H1 (cell line): ENCODE measurements around the gene CORO1C. TPM values are rescaled to one million over a fixed set of nuclear protein-coding genes. Genes with fewer than 3 reads are reported as not detected.

Experiments
- CTCF ChIA-PET: fragments of 300-600 bp; sonication (Branson Sonifier 250); formaldehyde crosslinking; loops from one replicate; lab custom pipeline; 2021; ENCODE audit not compliant: partially characterized antibody; lab: Charles Lee
- POLR2A ChIA-PET: fragments of 300-600 bp; sonication (Branson Sonifier 250); formaldehyde crosslinking; loops from one replicate; lab custom pipeline; 2021; ENCODE audit warnings: inconsistent platforms; ENCODE audit not compliant: partially characterized antibody; lab: Charles Lee
- DNase-seq, 2 experiments: peaks; one replicate each; pipeline versions ENCODE4 v3.0.0 to v3.0.0-alpha.2; 2010 to 2022; ENCODE audit warnings: low spot score in 2 of 2, low read depth in 1 of 2, mixed read lengths in 1 of 2
- FAIRE-seq: peaks from 2 replicates; lab custom pipeline; 2011; peaks lifted over from hg19 to GRCh38; lab: Jason Lieb, UNC
- H2AFZ ChIP-seq: 2 replicates; pipeline ENCODE4 v1.8.1; 2012; ENCODE audit warnings: low read length, inconsistent platforms
- H2AK5ac ChIP-seq: 2 replicates; pipeline ENCODE4 v1.6.1; 2013; ENCODE audit warnings: low read depth, low read length
- H2BK120ac ChIP-seq: replicated peaks from 2 replicates; pipeline ENCODE3; 2013; ENCODE audit warnings: low read depth, low read length, inconsistent platforms
- H2BK12ac ChIP-seq: 2 replicates; pipeline ENCODE4 v1.6.1; 2013; ENCODE audit warnings: low read depth, low read length
- H2BK15ac ChIP-seq: 2 replicates; pipeline ENCODE4 v1.6.1; 2013; ENCODE audit warnings: low read length
- H2BK20ac ChIP-seq: 2 replicates; pipeline ENCODE4 v1.6.1; 2013; ENCODE audit warnings: low read length
- H2BK5ac ChIP-seq: 2 replicates; pipeline ENCODE4 v1.6.1; 2013; ENCODE audit warnings: low read depth, low read length
- H3K14ac ChIP-seq: 2 replicates; pipeline ENCODE4 v1.6.1; 2013; ENCODE audit warnings: inconsistent platforms; ENCODE audit not compliant: insufficient read length
- H3K18ac ChIP-seq: 2 replicates; pipeline ENCODE4 v1.6.1; 2013; ENCODE audit warnings: low read length; ENCODE audit errors: extremely low read depth
- H3K23ac ChIP-seq: 2 replicates; pipeline ENCODE4 v1.6.1; 2013; ENCODE audit warnings: inconsistent platforms; ENCODE audit not compliant: insufficient read length
- H3K23me2 ChIP-seq: 2 replicates; pipeline ENCODE4 v1.6.1; 2013; ENCODE audit warnings: low read depth, low read length
- H3K27ac ChIP-seq: 2 replicates; pipeline ENCODE4 v1.6.1; 2011; ENCODE audit warnings: low read depth, low read length, inconsistent platforms
- H3K27me3 ChIP-seq, 4 experiments: replicated peaks in 1 of 4; 1 replicate in 1 of 4; 2 replicates in 3 of 4; pipeline versions ENCODE4 v1.6.1 to v1.8.1; 2011 to 2013; ENCODE audit warnings: low read length in 3 of 4, mild to moderate bottlenecking in 3 of 4, inconsistent platforms in 2 of 4, mixed read lengths in 2 of 4, moderate library complexity in 1 of 4; ENCODE audit not compliant: control insufficient read depth in 3 of 4, insufficient read depth in 3 of 4; ENCODE audit errors: extremely low read depth in 1 of 4
- H3K36me3 ChIP-seq, 4 experiments: 2 replicates each; pipeline versions ENCODE4 v1.6.1 to v1.8.1; 2011 to 2013; ENCODE audit warnings: mild to moderate bottlenecking in 4 of 4, low read length in 3 of 4, moderate library complexity in 2 of 4, control low read depth in 1 of 4, inconsistent platforms in 1 of 4; ENCODE audit not compliant: insufficient read depth in 4 of 4, control insufficient read depth in 2 of 4
- H3K4ac ChIP-seq: replicated peaks from 2 replicates; pipeline ENCODE3; 2013; ENCODE audit warnings: low read length, low read depth, mixed read lengths, inconsistent platforms; ENCODE audit not compliant: insufficient read length
- H3K4me1 ChIP-seq, 4 experiments: replicated peaks in 1 of 4; 1 replicate in 1 of 4; 2 replicates in 3 of 4; pipeline versions ENCODE4 v1.6.1 to v1.8.1; 2011 to 2013; ENCODE audit warnings: low read length in 3 of 4, inconsistent platforms in 2 of 4, mixed read lengths in 1 of 4; ENCODE audit not compliant: insufficient read depth in 4 of 4, control insufficient read depth in 3 of 4
- H3K4me2 ChIP-seq, 2 experiments: 2 replicates each; pipeline versions ENCODE4 v1.6.1 to v1.8.1; 2011 to 2013; ENCODE audit warnings: low read depth in 2 of 2, low read length in 2 of 2, control low read depth in 1 of 2, inconsistent platforms in 1 of 2, mild to moderate bottlenecking in 1 of 2; ENCODE audit not compliant: insufficient read depth in 1 of 2
- H3K4me3 ChIP-seq, 4 experiments: fragments of 200-600, 300-600 bp in 1 of 4; sonication (generic), shearing (Covaris generic), sonication (Bioruptor Twin) in 1 of 4; 2 replicates each; pipeline versions ENCODE4 v1.5.1 to v1.8.1; 2011 to 2016; ENCODE audit warnings: low read length in 4 of 4, low read depth in 3 of 4, control low read depth in 2 of 4, inconsistent platforms in 2 of 4, mild to moderate bottlenecking in 2 of 4, mixed read lengths in 1 of 4, moderate library complexity in 1 of 4; ENCODE audit not compliant: insufficient read depth in 2 of 4; ENCODE audit errors: extremely low read depth in 1 of 4
- H3K56ac ChIP-seq: replicated peaks from 2 replicates; pipeline ENCODE3; 2013; ENCODE audit warnings: low read depth, mild to moderate bottlenecking, mixed read lengths, low read length, inconsistent platforms; ENCODE audit not compliant: insufficient read length
- H3K79me1 ChIP-seq: 2 replicates; pipeline ENCODE4 v1.6.1; 2013; ENCODE audit warnings: low read depth, low read length, control low read depth
- H3K79me2 ChIP-seq, 2 experiments: 2 replicates each; pipeline versions ENCODE4 v1.6.1 to v1.8.1; 2012 to 2013; ENCODE audit warnings: low read length in 2 of 2, mild to moderate bottlenecking in 2 of 2, inconsistent platforms in 1 of 2; ENCODE audit not compliant: insufficient read depth in 2 of 2, control insufficient read depth in 1 of 2
- H3K9ac ChIP-seq, 4 experiments: replicated peaks in 1 of 4; 1 replicate in 1 of 4; 2 replicates in 3 of 4; pipeline versions ENCODE4 v1.6.1 to v1.8.1; 2011 to 2013; ENCODE audit warnings: low read depth in 3 of 4, low read length in 3 of 4, control low read depth in 2 of 4, mild to moderate bottlenecking in 2 of 4, moderate library complexity in 2 of 4, inconsistent platforms in 1 of 4; ENCODE audit errors: extremely low read depth in 1 of 4
- H3K9me3 ChIP-seq, 2 experiments: 2 replicates each; pipeline versions ENCODE4 v1.6.1 to v1.8.1; 2012 to 2013; ENCODE audit warnings: mild to moderate bottlenecking in 2 of 2, moderate library complexity in 2 of 2, control low read depth in 1 of 2, inconsistent platforms in 1 of 2, low read depth in 1 of 2, low read length in 1 of 2, mixed read lengths in 1 of 2; ENCODE audit not compliant: insufficient read depth in 2 of 2
- H4K20me1 ChIP-seq, 2 experiments: replicated peaks in 1 of 2; 2 replicates each; pipeline versions ENCODE3 to v1.8.1; 2011 to 2013; ENCODE audit warnings: inconsistent platforms in 2 of 2, low read length in 2 of 2, mild to moderate bottlenecking in 1 of 2; ENCODE audit not compliant: insufficient read depth in 2 of 2, control insufficient read depth in 1 of 2
- H4K5ac ChIP-seq: 2 replicates; pipeline ENCODE4 v1.6.1; 2013; ENCODE audit warnings: low read length, low read depth, mixed read lengths, inconsistent platforms; ENCODE audit not compliant: insufficient read length
- H4K8ac ChIP-seq: 2 replicates; pipeline ENCODE4 v1.8.0; 2013; ENCODE audit warnings: mild to moderate bottlenecking, moderate library complexity, low read length, inconsistent platforms; ENCODE audit not compliant: insufficient read depth; ENCODE audit errors: extremely low read depth
- H4K91ac ChIP-seq: replicated peaks from 2 replicates; pipeline ENCODE3; 2013; ENCODE audit warnings: low read length, mixed read lengths, inconsistent platforms; ENCODE audit not compliant: insufficient read length
- TAF7 ChIP-seq: optimal IDR thresholded peaks from 2 replicates; pipeline ENCODE3; 2011; ENCODE audit warnings: low read depth, mild to moderate bottlenecking, inconsistent platforms, low read length, moderate library complexity, borderline replicate concordance
- WGBS, 2 experiments: shearing (Covaris generic) in 1 of 2; methylation state at CpG; one replicate each; pipeline versions ENCODE4 v1.1.6 to v1.1.7; 2013 to 2015; ENCODE audit warnings: low lambda C conversion rate in 2 of 2, mixed read lengths in 2 of 2, inconsistent platforms in 1 of 2, low coverage in 1 of 2, missing lambda C conversion rate in 1 of 2; ENCODE audit not compliant: insufficient replicate concordance in 2 of 2, insufficient coverage in 1 of 2, insufficient read length in 1 of 2; ENCODE audit errors: extremely low coverage in 1 of 2, missing lambda C conversion rate in 1 of 2; 5-methylcytosine and 5-hydroxymethylcytosine counted together
- polyA plus RNA-seq, 7 experiments: library from polyadenylated mRNA; depleted of rRNA in 3 of 7; stranded (reverse) in 5 of 7; unstranded in 2 of 7; fragments of >200 nt in 5 of 7; fragments of 200-250 nt in 2 of 7; gene quantifications; 1 replicate in 5 of 7; 2 replicates in 1 of 7; 4 replicates in 1 of 7; pipeline versions ENCODE4 v1.2.1 to v1.2.3, GENCODE V29; 2011 to 2013; ENCODE audit warnings: missing spikeins in 2 of 7, mixed read lengths in 2 of 7
- total RNA-seq: library from RNA; stranded (reverse); fragmentation: NEBNext Ultra II Directional; extraction: Animal tissue kit (Norgen Biotek cat#: 25700); gene quantifications from 2 replicates; pipeline ENCODE4 v1.2.1, GENCODE V29; 2021

Gene CORO1C
- total and polyA plus RNA-seq, 2 of the 8 experiments (the other 6 are each of a cell fraction or from before 2014, with no cell fraction given) = 72.7 to 120 TPM

- Histone ChIP-seq H3K23me2 (no peaks in the 10 kb centered on the region), H3K4me1 (peaks cover 0 to 5% (median 2%) of the 10 kb centered on the region in 4 experiments; a peak in 3 of 7 replicates), H2BK15ac (no peak overlapping the region), H4K91ac (no peak overlapping the region), H4K8ac (no peak overlapping the region), H3K18ac (no peak overlapping the region), H3K27me3 (no peaks in the 10 kb centered on the region), H3K23ac (no peak overlapping the region), H3K79me2 (no peaks in the 10 kb centered on the region), H2AFZ (no peak overlapping the region), H4K20me1 (no peaks in the 10 kb centered on the region), H3K4me3 (no peak overlapping the region), H3K56ac (no peak overlapping the region), H4K5ac (no peak overlapping the region), H3K9me3 (no peaks in the 10 kb centered on the region), H3K27ac (no peak overlapping the region), H3K4ac (no peak overlapping the region), H2BK5ac (no peak overlapping the region), H3K4me2 (no peak overlapping the region), H3K79me1 (no peaks in the 10 kb centered on the region), H2AK5ac (no peak overlapping the region), H3K36me3 (peaks cover 6 to 42% (median 27%) of the 10 kb centered on the region in 4 experiments; a peak in 7 of 8 replicates), H2BK12ac (no peak overlapping the region), H3K9ac (no peak overlapping the region), H2BK120ac (no peak overlapping the region), H2BK20ac (no peak overlapping the region), H3K14ac (no peak overlapping the region)
- DNase-seq (no peak), FAIRE-seq (no peak)
- ChIA-PET CTCF (interaction anchor here (0.7 to 3.1 kb wide), 7 partner anchors 9 to 171 kb away, joined by 3 to 24 read pairs (median 4); no protein-coding TSS in a partner anchor), POLR2A (no interaction called here)
- no peak for TF ChIP-seq TAF7
- 90% methylated on average over 9 of the region's 9 CpGs; no CpG with 5 or more reads in 1 of the 2 experiments for WGBS, 2 experiments
Observed at GRCh38 chr12:108648371-108648770, 82.9 kb downstream of the CORO1C start.
